ENCODE measurements around the gene ACSF2. TPM values are rescaled to one million over a fixed set of nuclear protein-coding genes. Genes with fewer than 3 reads are reported as not detected.

ACSF2 gene
- total and polyA plus RNA-seq, 2 of the 13 experiments (the other 11 are each of a cell fraction or from before 2014, with no cell fraction given), result 87.3 to 109 TPM

- TF ChIP-seq ZNF18 (CRISPR knock-in tag; IDR thresholded peaks at IDR 0.05; ENCODE audit: insufficient replicate concordance) (no peak), ZNF207 (IDR thresholded peaks at IDR 0.05; ENCODE audit: borderline replicate concordance) (no peak), ZBTB7B (CRISPR knock-in tag; IDR thresholded peaks at IDR 0.05) (peak; percentile 91), ZBTB8A (CRISPR knock-in tag; IDR thresholded peaks at IDR 0.05; ENCODE audit: borderline replicate concordance, low read depth) (0 out of 2 replicates have a peak, but pooled peaks have one; percentile 52), ASH2L (IDR thresholded peaks at IDR 0.05; ENCODE audit: insufficient read length, low read depth, low read length) (peak; percentile 78), PHF5A (CRISPR knock-in tag; IDR thresholded peaks at IDR 0.05; ENCODE audit: low read depth, unreplicated experiment) (no peak), HNRNPH1 (optimal IDR thresholded peaks at IDR 0.05; ENCODE audit: low read depth, low read length) (no peak), ZNF879 (CRISPR knock-in tag; IDR thresholded peaks at IDR 0.05) (no peak), IRF9 (CRISPR knock-in tag; IDR thresholded peaks at IDR 0.05; ENCODE audit: borderline replicate concordance) (peak; percentile 36; the same call in 1 of the 2 replicates), ZNF296 (CRISPR knock-in tag; conservative IDR thresholded peaks at IDR 0.05) (no peak), FOXO1 (CRISPR knock-in tag; IDR thresholded peaks at IDR 0.05) (peak; percentile 97), ZNF264 (CRISPR knock-in tag; IDR thresholded peaks at IDR 0.05) (peak; percentile 61; the same call in 1 of the 2 replicates), SMAD9 (CRISPR knock-in tag; IDR thresholded peaks at IDR 0.05) (no peak; the same call in 1 of the 2 replicates), ZNF331 (CRISPR knock-in tag; IDR thresholded peaks at IDR 0.05) (peak; percentile 98), ZNF235 (CRISPR knock-in tag; IDR thresholded peaks at IDR 0.05; ENCODE audit: borderline replicate concordance) (no peak; the same call in 1 of the 2 replicates), AKAP8 (CRISPR knock-in tag; IDR thresholded peaks at IDR 0.05) (no peak; the same call in 1 of the 2 replicates), CEBPZ (IDR thresholded peaks at IDR 0.05; ENCODE audit: low read length) (no peak), ZNF333 (CRISPR knock-in tag; IDR thresholded peaks at IDR 0.05; ENCODE audit: borderline replicate concordance) (no peak), ZBTB4 (CRISPR knock-in tag; IDR thresholded peaks at IDR 0.05; ENCODE audit: borderline replicate concordance) (peak; percentile 55; the same call in 1 of the 2 replicates), ZNF724P (CRISPR knock-in tag; IDR thresholded peaks at IDR 0.05; ENCODE audit: borderline replicate concordance) (no peak), POLR2AphosphoS5 (IDR thresholded peaks at IDR 0.05; ENCODE audit: low read depth, low read length) (no peak; the same call in none of the 2 replicates)
These were observed 2.9 kb downstream of the ACSF2 start (continued) for GRCh38 chr17:50428831-50429424.

All from HepG2 (cell line).